Psoas muscle (tissue), 8 donors: ENCODE results near the gene GSG1L. TPM values are rescaled to one million over a fixed set of nuclear protein-coding genes. Genes with fewer than 3 reads are reported as not detected.

Experiments
- ATAC-seq, 4 donors: fragments of 200-7000 bp; cut with Tn5 transposase; one replicate each; pipeline ENCODE4 v1.9.1; 2020; ENCODE audit warnings: moderate library complexity in 3 of 4, mild to moderate bottlenecking in 2 of 4
- DNase-seq, 2 donors: peaks; one replicate each; pipeline ENCODE4 v3.0.0-alpha.2; 2020
- H3K27ac ChIP-seq: fragments of 200-600 bp; one replicate; pipeline ENCODE4 v1.8.0; 2022
- H3K27me3 ChIP-seq, 3 donors: fragments of 200-600 bp in 1 of 3; one replicate each; pipeline versions ENCODE4 v1.6.1 to v1.8.0; 2013 to 2022; ENCODE audit warnings: low read length in 2 of 3, mild to moderate bottlenecking in 2 of 3, moderate library complexity in 1 of 3; ENCODE audit not compliant: insufficient read depth in 3 of 3
- H3K36me3 ChIP-seq, 2 donors: fragments of 200-600 bp in 1 of 2; one replicate each; pipeline versions ENCODE4 v1.6.1 to v1.8.0; 2013 to 2022; ENCODE audit warnings: low read depth in 1 of 2, mild to moderate bottlenecking in 1 of 2, moderate library complexity in 1 of 2; ENCODE audit not compliant: insufficient read depth in 1 of 2
- H3K4me1 ChIP-seq: fragments of 200-600 bp; one replicate; pipeline ENCODE4 v1.8.0; 2022
- H3K4me3 ChIP-seq: fragments of 200-600 bp; one replicate; pipeline ENCODE4 v1.8.0; 2022; ENCODE audit warnings: mild to moderate bottlenecking
- H3K9me3 ChIP-seq: fragments of 200-600 bp; one replicate; pipeline ENCODE4 v1.8.0; 2022
- WGBS, 3 donors: extraction: QIAGEN DNeasy Blood & Tissue Kit; methylation state at CpG; one replicate each; pipeline versions ENCODE4 v1.1.6 to v1.1.7; 2013; 5-methylcytosine and 5-hydroxymethylcytosine counted together
- intact Hi-C, 2 donors: fragments of 100-400 bp; cut with DNase I; formaldehyde crosslinking; loops; one replicate each; pipeline versions ENCODE4 v1.11.0 to v1.14.2; 2022
- polyA plus RNA-seq, 3 donors: library from polyadenylated mRNA; stranded (reverse); fragments of 200-250 nt; gene quantifications; one replicate each; pipeline ENCODE4 v1.2.3, GENCODE V29; 2013
- total RNA-seq, 4 donors: library from RNA; stranded (reverse); fragmentation: NEBNext Ultra II Directional in 2 of 4; extraction: Animal tissue kit (Norgen Biotek cat#: 25700) in 2 of 4; gene quantifications; one replicate each; pipeline versions ENCODE4 v1.2.1 to v1.2.4, GENCODE V29; 2021 to 2023
- TF ChIP-seq, protein P1 (sequence below): fragments of 200-600 bp; IDR thresholded peaks from one replicate; pipeline ENCODE4 v1.8.0; 2022; ENCODE audit warnings: antibody characterized with exemption
- donor health status: healthy with polysubstance abuse.
- donor health status: DM: no; HTN: no; CAD: no; lungs with moderate emphysema.
- donor health status: Bipolar disorder and iron deficiency.
- donor health status: healthy.
- donor health status: DM: yes; HTN: yes; CAD: no.
- donor health status: DM: no; HTN: no; CAD: no.
- donor health status: DM: no; HTN: no; CAD: no.
- donor health status: DM: yes; HTN: yes; CAD: no.

The GSG1L gene
- total and polyA plus RNA-seq, 7 donors = 0.04 to 0.17 (median 0.08) TPM; not detected in 2

DNA sequence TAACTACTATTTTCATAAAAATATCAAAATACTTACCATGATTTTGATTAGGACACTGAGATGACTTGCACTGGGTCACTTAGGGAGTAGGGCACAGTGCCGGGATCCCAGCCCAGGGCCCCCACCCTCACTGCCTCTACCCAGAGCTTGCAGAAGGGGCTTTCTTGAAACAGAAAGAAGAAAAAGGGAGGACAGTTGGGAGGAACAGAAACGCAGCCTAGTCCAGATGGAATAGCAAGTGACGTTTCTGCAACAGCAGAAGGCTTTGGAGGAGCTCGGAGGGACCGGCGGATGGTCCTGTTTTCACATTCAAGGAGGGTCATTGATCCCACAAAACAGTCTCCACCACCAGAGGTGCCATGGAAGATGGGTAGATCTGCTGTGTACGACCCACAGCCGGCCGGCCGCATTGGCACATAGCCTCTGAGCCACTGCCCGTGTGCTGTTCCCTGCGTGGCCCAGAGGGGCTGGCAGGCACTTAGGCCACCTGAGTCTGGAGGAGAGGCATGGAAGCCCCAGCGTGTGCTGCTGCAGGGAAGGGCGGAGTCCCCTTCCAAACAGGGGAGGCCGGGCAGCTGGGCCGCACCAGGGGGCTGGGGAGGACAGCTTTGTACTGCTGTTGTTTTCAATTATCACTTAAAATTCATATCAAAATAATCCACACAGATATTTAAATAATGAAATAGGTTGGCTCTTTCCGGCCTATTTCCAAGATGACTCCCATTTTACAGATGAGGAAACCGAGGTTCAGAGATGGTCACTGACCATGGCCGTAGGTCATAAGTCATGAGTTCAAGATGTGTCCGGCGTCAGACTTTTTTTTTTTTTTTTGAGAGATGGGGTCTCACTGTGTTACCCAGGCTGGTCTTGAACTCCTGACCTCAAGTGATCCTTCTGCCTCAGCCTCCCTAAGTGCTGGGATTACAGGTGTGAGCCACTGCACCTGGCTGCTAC is 22.9 kb upstream of the GSG1L start:
- Histone ChIP-seq H3K4me3 (no peak overlapping the region), H3K9me3 (no peaks in the 10 kb centered on the region), H3K36me3 (no peaks in the 10 kb centered on the region), H3K27me3 (no peaks in the 10 kb centered on the region), H3K27ac (no peak overlapping the region), H3K4me1 (no peaks in the 10 kb centered on the region)
- ATAC-seq (no peak), DNase-seq (no peak)
- intact Hi-C loops = no loop called here
- TF ChIP-seq, protein P1, sequence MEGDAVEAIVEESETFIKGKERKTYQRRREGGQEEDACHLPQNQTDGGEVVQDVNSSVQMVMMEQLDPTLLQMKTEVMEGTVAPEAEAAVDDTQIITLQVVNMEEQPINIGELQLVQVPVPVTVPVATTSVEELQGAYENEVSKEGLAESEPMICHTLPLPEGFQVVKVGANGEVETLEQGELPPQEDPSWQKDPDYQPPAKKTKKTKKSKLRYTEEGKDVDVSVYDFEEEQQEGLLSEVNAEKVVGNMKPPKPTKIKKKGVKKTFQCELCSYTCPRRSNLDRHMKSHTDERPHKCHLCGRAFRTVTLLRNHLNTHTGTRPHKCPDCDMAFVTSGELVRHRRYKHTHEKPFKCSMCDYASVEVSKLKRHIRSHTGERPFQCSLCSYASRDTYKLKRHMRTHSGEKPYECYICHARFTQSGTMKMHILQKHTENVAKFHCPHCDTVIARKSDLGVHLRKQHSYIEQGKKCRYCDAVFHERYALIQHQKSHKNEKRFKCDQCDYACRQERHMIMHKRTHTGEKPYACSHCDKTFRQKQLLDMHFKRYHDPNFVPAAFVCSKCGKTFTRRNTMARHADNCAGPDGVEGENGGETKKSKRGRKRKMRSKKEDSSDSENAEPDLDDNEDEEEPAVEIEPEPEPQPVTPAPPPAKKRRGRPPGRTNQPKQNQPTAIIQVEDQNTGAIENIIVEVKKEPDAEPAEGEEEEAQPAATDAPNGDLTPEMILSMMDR = no peak
- 80 to 83% (median 83%) methylated on average over 21 of the region's 21 CpGs for WGBS, 3 donors

DNA sequence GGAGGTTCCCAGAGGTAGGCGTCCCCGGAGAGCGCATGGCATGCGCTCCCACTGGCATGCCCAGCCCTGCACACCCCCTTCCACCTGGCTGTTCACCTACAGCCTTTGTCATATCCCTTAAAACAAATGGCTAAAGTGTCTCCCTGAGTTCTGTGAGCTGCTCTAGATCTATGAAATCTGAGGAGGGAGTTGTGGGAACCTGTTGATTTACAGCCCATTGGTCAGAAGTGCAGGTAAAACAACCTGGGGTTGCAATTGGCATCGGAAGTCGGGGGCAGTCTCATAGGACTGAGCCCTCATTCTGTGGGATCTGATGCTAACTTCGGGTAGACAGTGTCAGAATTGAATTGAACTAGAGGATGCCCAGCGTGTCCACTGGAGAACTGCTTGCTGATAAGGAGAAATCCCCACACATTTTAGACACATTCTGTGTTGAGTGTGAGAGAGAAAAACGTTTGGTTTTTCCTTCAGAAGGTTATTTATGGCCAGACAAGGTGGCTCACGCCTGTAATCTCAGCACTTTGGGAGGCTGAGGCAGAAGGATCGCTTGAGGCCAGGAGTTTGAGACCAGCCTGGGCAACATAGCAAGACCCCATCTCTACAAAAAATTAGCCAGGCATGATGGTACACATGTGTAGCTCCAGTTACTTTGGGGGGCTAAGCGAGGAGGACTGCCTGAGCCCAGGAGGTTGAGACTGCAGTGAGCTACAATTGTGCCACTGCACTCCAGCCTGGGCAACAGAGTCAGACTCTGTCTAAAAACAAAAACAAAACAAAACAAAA is 22.1 kb upstream of the GSG1L start:
- no peaks in the 10 kb centered on the region for H3K36me3 ChIP-seq
- no peaks in the 10 kb centered on the region for H3K4me1 ChIP-seq
- 69% methylated on average over 12 of the region's 12 CpGs for WGBS, 3 donors
- no peak overlapping the region for H3K27ac ChIP-seq
- no peak overlapping the region for H3K4me3 ChIP-seq
- H3K9me3 ChIP-seq = no peaks in the 10 kb centered on the region
- intact Hi-C loops = no loop called here
- TF ChIP-seq, protein P1 = no peak
- ATAC-seq = no peak
- no peaks in the 10 kb centered on the region for H3K27me3 ChIP-seq
- DNase-seq = no peak

- no peak overlapping the region for H3K27ac ChIP-seq
- TF ChIP-seq, protein P1 = no peak
Measured at GRCh38 chr16:28084209-28084608, 20.7 kb upstream of the GSG1L start.

GRCh38 chr16:28082624-28083023 is 19.1 kb upstream of the GSG1L start:
- TF ChIP-seq, protein P1 = no peak
- no peak for ATAC-seq
- H3K36me3 ChIP-seq = no peaks in the 10 kb centered on the region
- 46 to 51% (median 49%) methylated on average over 13 of the region's 13 CpGs for WGBS, 3 donors
- intact Hi-C loops = no loop called here
- H3K9me3 ChIP-seq = no peaks in the 10 kb centered on the region
- H3K4me1 ChIP-seq = no peaks in the 10 kb centered on the region
- H3K27ac ChIP-seq = no peak overlapping the region
- H3K27me3 ChIP-seq = no peaks in the 10 kb centered on the region
- no peak for DNase-seq
- no peak overlapping the region for H3K4me3 ChIP-seq

More at GRCh38 chr16:28084209-28084608, 20.7 kb upstream of the GSG1L start:
- DNase-seq (no peak), ATAC-seq (no peak)
- Histone ChIP-seq H3K4me3 (no peak overlapping the region), H3K27me3 (no peaks in the 10 kb centered on the region), H3K36me3 (no peaks in the 10 kb centered on the region), H3K9me3 (no peaks in the 10 kb centered on the region), H3K4me1 (no peaks in the 10 kb centered on the region)
- 96 to 97% (median 97%) methylated on average over 6 of the region's 6 CpGs for WGBS, 3 donors
- intact Hi-C loops = no loop called here
